Measurements from ENCODE around the gene ANKRD55. TPM values are rescaled to one million over a fixed set of nuclear protein-coding genes. Genes with fewer than 3 reads are reported as not detected.
"Not testable (repeated sequence)": the region's sequence is repeated elsewhere in the genome, so short reads cannot be mapped to it uniquely, and the experiment has no call there.

ANKRD55 gene
- total RNA-seq, 1 donor from 2014 or later, result not detected

DNA sequence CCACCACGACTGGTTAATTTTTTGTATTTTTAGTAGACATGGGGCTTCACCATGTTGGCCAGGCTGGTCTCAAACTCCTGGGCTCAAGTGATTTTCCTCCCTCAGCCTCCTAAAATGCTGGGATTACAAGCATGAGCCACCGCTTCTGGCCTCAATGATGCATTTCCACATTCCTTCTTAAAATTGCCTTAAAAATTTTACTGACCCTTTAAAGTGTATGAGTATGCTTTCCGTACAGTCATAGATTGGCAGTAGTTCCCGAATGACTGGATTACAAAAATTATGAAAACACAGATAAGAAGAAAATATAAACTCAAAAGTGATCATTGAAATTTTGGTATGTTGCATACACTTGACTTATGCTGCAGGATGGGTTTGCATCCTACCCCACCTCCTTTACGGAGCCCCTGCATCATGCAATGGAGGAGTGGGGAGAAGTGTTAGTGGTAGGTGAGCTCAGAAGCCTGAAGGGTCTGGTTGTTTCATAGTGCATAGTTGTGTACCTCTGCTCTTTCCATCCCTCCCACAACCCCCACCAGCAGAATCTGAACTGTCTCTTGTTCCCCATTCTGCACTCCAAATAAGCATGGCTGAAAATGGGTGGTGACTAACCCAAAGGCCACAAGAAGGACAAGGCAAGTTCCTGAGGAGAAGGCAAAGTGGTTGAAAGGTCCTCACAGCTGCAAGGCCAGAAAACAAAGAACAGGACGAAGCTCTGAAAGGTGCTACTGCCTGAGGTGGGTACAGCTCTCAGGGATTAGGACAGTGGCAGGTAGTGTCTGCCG lies 26.8 kb downstream of the ANKRD55 start:
- DNase-seq (ENCODE audit: low read depth), result peak; percentile 55
- no peak overlapping the region for H3K9ac ChIP-seq (ENCODE audit: low read length)
- H2AFZ ChIP-seq (ENCODE audit: low read depth, low read length), result no peak overlapping the region
- Mint-ChIP-seq H3K27ac (ENCODE audit: unreplicated experiment) (no peak overlapping the region), H3K4me1 (ENCODE audit: low read depth, unreplicated experiment) (peaks cover 2% of the 10 kb centered on the region), H3K4me3 (ENCODE audit: unreplicated experiment) (no peak overlapping the region), H3K9me3 (ENCODE audit: unreplicated experiment) (no peaks in the 10 kb centered on the region), H3K27me3 (ENCODE audit: low read depth, unreplicated experiment) (no peaks in the 10 kb centered on the region), H3K36me3 (ENCODE audit: low read depth, unreplicated experiment) (peaks cover 2% of the 10 kb centered on the region)
- no peaks in the 10 kb centered on the region for H4K20me1 ChIP-seq (ENCODE audit: insufficient read depth, low read length)
- no peaks in the 10 kb centered on the region for H3K27me3 ChIP-seq (ENCODE audit: insufficient read depth, low read length)
- no peaks in the 10 kb centered on the region for H3K79me2 ChIP-seq (ENCODE audit: insufficient read depth, low read length)
- H3K27ac ChIP-seq (ENCODE audit: low read depth, low read length), result no peak overlapping the region
- no peaks in the 10 kb centered on the region for H3K36me3 ChIP-seq (ENCODE audit: insufficient read depth, low read length)
- no peak overlapping the region for H3K4me2 ChIP-seq (ENCODE audit: low read length)
- H3K4me3 ChIP-seq (ENCODE audit: insufficient read depth, low read depth, low read length), result no peak overlapping the region
- peaks cover 4% of the 10 kb centered on the region for H3K4me1 ChIP-seq (ENCODE audit: insufficient read depth, low read length)
- no peaks in the 10 kb centered on the region for H3K9me3 ChIP-seq (ENCODE audit: insufficient read depth, low read depth, low read length)
- no peak for FAIRE-seq
- TF ChIP-seq, protein P1, sequence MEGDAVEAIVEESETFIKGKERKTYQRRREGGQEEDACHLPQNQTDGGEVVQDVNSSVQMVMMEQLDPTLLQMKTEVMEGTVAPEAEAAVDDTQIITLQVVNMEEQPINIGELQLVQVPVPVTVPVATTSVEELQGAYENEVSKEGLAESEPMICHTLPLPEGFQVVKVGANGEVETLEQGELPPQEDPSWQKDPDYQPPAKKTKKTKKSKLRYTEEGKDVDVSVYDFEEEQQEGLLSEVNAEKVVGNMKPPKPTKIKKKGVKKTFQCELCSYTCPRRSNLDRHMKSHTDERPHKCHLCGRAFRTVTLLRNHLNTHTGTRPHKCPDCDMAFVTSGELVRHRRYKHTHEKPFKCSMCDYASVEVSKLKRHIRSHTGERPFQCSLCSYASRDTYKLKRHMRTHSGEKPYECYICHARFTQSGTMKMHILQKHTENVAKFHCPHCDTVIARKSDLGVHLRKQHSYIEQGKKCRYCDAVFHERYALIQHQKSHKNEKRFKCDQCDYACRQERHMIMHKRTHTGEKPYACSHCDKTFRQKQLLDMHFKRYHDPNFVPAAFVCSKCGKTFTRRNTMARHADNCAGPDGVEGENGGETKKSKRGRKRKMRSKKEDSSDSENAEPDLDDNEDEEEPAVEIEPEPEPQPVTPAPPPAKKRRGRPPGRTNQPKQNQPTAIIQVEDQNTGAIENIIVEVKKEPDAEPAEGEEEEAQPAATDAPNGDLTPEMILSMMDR (IDR thresholded peaks at IDR 0.05; ENCODE audit: insufficient read depth, low read depth, low read length), result no peak
- TF ChIP-seq EZH2 (IDR thresholded peaks at IDR 0.05; ENCODE audit: insufficient read depth, low read length), result no peak

DNA sequence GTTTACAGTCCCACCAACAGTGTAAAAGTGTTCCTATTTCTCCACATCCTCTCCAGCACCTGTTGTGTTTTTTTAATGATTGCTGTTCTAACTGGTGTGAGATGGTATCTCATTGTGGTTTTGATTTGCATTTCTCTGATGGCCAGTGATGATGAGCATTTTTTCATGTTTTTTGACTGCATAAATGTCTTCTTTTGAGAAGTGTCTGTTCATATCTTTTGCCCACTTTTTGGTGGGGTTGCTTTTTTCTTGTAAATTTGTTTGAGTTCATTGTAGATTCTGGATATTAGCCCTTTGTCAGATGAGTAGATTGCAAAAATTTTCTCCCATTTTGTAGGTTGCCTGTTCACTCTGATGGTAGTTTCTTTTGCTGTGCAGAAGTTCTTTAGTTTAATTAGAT lies 29.2 kb downstream of the ANKRD55 start:
- FAIRE-seq; H3K9ac ChIP-seq (ENCODE audit: low read length); H3K4me2 ChIP-seq (ENCODE audit: low read length); H3K4me1 ChIP-seq (ENCODE audit: insufficient read depth, low read length); H3K36me3 Mint-ChIP-seq (ENCODE audit: low read depth, unreplicated experiment); H3K9me3 ChIP-seq (ENCODE audit: insufficient read depth, low read depth, low read length); H4K20me1 ChIP-seq (ENCODE audit: insufficient read depth, low read length); H3K27me3 ChIP-seq (ENCODE audit: insufficient read depth, low read length); H3K4me3 Mint-ChIP-seq (ENCODE audit: unreplicated experiment); H3K27ac Mint-ChIP-seq (ENCODE audit: unreplicated experiment); H3K27me3 Mint-ChIP-seq (ENCODE audit: low read depth, unreplicated experiment); H3K9me3 Mint-ChIP-seq (ENCODE audit: unreplicated experiment); H2AFZ ChIP-seq (ENCODE audit: low read depth, low read length); H3K27ac ChIP-seq (ENCODE audit: low read depth, low read length); H3K79me2 ChIP-seq (ENCODE audit: insufficient read depth, low read length); DNase-seq (ENCODE audit: low read depth); H3K36me3 ChIP-seq (ENCODE audit: insufficient read depth, low read length); H3K4me3 ChIP-seq (ENCODE audit: insufficient read depth, low read depth, low read length); H3K4me1 Mint-ChIP-seq (ENCODE audit: low read depth, unreplicated experiment): not testable (repeated sequence)

DNA sequence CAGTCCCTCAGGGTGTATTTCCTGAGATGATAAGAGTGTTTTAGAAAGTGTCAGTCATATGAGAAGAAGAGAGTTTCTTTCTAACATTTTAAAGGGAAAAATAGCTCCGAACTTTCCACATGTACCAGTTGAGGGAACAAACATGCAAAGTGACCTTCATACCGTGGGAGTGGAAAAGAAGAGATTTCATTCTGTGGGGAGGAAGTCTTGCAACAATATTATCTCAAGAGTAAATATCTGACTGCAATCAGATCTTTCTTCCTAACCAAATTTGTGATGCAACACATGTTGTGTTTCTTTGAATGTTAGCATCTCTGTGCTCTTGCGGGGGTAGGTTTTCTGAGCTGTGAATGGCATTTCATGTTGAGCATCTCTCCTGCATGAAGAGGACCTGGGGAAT lies 30.6 kb downstream of the ANKRD55 start:
- Histone ChIP-seq H2AFZ (ENCODE audit: low read depth, low read length) (no peak overlapping the region), H3K4me2 (ENCODE audit: low read length) (no peak overlapping the region), H3K27ac (ENCODE audit: low read depth, low read length) (no peak overlapping the region), H3K27me3 (ENCODE audit: insufficient read depth, low read length) (no peaks in the 10 kb centered on the region), H3K4me3 (ENCODE audit: insufficient read depth, low read depth, low read length) (no peak overlapping the region), H3K36me3 (ENCODE audit: insufficient read depth, low read length) (no peaks in the 10 kb centered on the region), H3K9ac (ENCODE audit: low read length) (no peak overlapping the region), H3K79me2 (ENCODE audit: insufficient read depth, low read length) (no peaks in the 10 kb centered on the region), H4K20me1 (ENCODE audit: insufficient read depth, low read length) (no peaks in the 10 kb centered on the region), H3K9me3 (ENCODE audit: insufficient read depth, low read depth, low read length) (no peaks in the 10 kb centered on the region), H3K4me1 (ENCODE audit: insufficient read depth, low read length) (no peaks in the 10 kb centered on the region)
- H3K27ac Mint-ChIP-seq (ENCODE audit: unreplicated experiment), result no peak overlapping the region
- no peak for TF ChIP-seq EZH2 (IDR thresholded peaks at IDR 0.05; ENCODE audit: insufficient read depth, low read length)
- TF ChIP-seq, protein P1 (IDR thresholded peaks at IDR 0.05; ENCODE audit: insufficient read depth, low read depth, low read length), result no peak
- peaks cover 2% of the 10 kb centered on the region for H3K36me3 Mint-ChIP-seq (ENCODE audit: low read depth, unreplicated experiment)
- no peak for FAIRE-seq
- H3K27me3 Mint-ChIP-seq (ENCODE audit: low read depth, unreplicated experiment), result no peaks in the 10 kb centered on the region
- peaks cover 1% of the 10 kb centered on the region for H3K4me1 Mint-ChIP-seq (ENCODE audit: low read depth, unreplicated experiment)
- H3K9me3 Mint-ChIP-seq (ENCODE audit: unreplicated experiment), result no peaks in the 10 kb centered on the region
- DNase-seq (ENCODE audit: low read depth), result no peak
- H3K4me3 Mint-ChIP-seq (ENCODE audit: unreplicated experiment), result no peak overlapping the region

DNA sequence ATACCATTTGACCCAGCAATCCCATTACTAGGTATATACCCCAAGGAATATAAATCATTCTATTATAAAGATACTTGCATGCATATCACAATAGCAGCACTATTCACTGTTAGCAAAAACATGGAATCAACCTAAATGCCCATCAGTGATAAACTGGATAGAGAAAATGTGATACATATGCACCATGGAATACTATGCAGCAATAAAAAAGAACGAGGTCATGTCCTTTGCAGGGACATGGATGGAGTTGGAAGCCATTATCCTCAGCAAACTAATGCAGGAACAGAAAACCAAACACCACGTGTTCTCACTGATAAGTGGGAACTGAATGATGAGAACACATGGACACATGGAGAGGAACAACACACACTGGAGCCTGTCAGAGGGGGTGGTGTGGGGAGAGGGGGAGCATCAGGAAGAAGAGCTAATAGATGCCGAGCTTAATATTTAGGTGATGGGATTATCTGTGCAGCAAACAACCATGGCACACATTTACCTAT lies 31.3 kb downstream of the ANKRD55 start:
- H3K79me2 ChIP-seq (ENCODE audit: insufficient read depth, low read length); DNase-seq (ENCODE audit: low read depth); H3K27ac Mint-ChIP-seq (ENCODE audit: unreplicated experiment); H2AFZ ChIP-seq (ENCODE audit: low read depth, low read length); H4K20me1 ChIP-seq (ENCODE audit: insufficient read depth, low read length); H3K4me1 Mint-ChIP-seq (ENCODE audit: low read depth, unreplicated experiment); H3K27me3 ChIP-seq (ENCODE audit: insufficient read depth, low read length); H3K4me2 ChIP-seq (ENCODE audit: low read length); H3K9me3 Mint-ChIP-seq (ENCODE audit: unreplicated experiment); FAIRE-seq; H3K9me3 ChIP-seq (ENCODE audit: insufficient read depth, low read depth, low read length); H3K27ac ChIP-seq (ENCODE audit: low read depth, low read length); H3K4me1 ChIP-seq (ENCODE audit: insufficient read depth, low read length); H3K4me3 Mint-ChIP-seq (ENCODE audit: unreplicated experiment); H3K27me3 Mint-ChIP-seq (ENCODE audit: low read depth, unreplicated experiment); H3K36me3 ChIP-seq (ENCODE audit: insufficient read depth, low read length); H3K9ac ChIP-seq (ENCODE audit: low read length); H3K36me3 Mint-ChIP-seq (ENCODE audit: low read depth, unreplicated experiment); H3K4me3 ChIP-seq (ENCODE audit: insufficient read depth, low read depth, low read length): not testable (repeated sequence)
